K562 (cell line): ENCODE results near the gene SSBP2. TPM values are rescaled to one million over a fixed set of nuclear protein-coding genes. Genes with fewer than 3 reads are reported as not detected.

Experiments
- BMI1 ChIP-seq: fragments of 150-350 bp; IDR thresholded peaks from 2 replicates; pipeline ENCODE4 v1.6.1; 2014; ENCODE audit warnings: low read length
- FOXO4 ChIP-seq: fragments of 450-650 bp; formaldehyde crosslinking; IDR thresholded peaks from 2 replicates; pipeline ENCODE4 v1.4.0; 2020; ENCODE audit warnings: mild to moderate bottlenecking, moderate library complexity
- LCOR ChIP-seq: sonication (generic); formaldehyde crosslinking; IDR thresholded peaks from 2 replicates; pipeline ENCODE4 v1.8.0; 2022; ENCODE audit warnings: mild to moderate bottlenecking, missing genetic modification reagents
- NCOA6 ChIP-seq: fragments of 450-650 bp; IDR thresholded peaks from 2 replicates; pipeline ENCODE4 v1.6.1; 2017; ENCODE audit warnings: mild to moderate bottlenecking
- NR2C2 ChIP-seq, 2 experiments: fragments of 200-800 bp in 1 of 2; sonication (Bioruptor generic) in 1 of 2; sonication (generic) in 1 of 2; formaldehyde crosslinking in 1 of 2; IDR thresholded peaks; 2 replicates each; pipeline versions ENCODE4 v1.6.1 to v1.8.0; 2016 to 2022; ENCODE audit warnings: mild to moderate bottlenecking in 1 of 2, missing compliant biosample characterization in 1 of 2, missing genetic modification characterization in 1 of 2, missing genetic modification reagents in 1 of 2
- POU5F1 ChIP-seq: fragments of 150-350 bp; IDR thresholded peaks from 2 replicates; pipeline ENCODE4 v1.6.1; 2014; ENCODE audit warnings: borderline replicate concordance, low read length, low read depth, mild to moderate bottlenecking; ENCODE audit not compliant: partially characterized antibody
- RAD51 ChIP-seq: fragments of 450-650 bp; IDR thresholded peaks from 2 replicates; pipeline ENCODE4 v1.7.1; 2016; ENCODE audit warnings: low read depth, mild to moderate bottlenecking, borderline replicate concordance
- SAP30 ChIP-seq: fragments of 200-600 bp; sonication (generic); IDR thresholded peaks from 2 replicates; pipeline ENCODE4 v1.6.1; 2012; ENCODE audit warnings: borderline replicate concordance, low read depth, mild to moderate bottlenecking, moderate library complexity, low read length, control low read depth, inconsistent platforms; ENCODE audit not compliant: insufficient read depth, poor library complexity, severe bottlenecking
- SMARCA4 ChIP-seq: fragments of 450-650 bp; IDR thresholded peaks from 2 replicates; pipeline ENCODE4 v1.6.1; 2016
- USF1 ChIP-seq: sonication (generic); formaldehyde crosslinking; IDR thresholded peaks from 2 replicates; pipeline ENCODE4 v1.9.0; 2022; ENCODE audit warnings: mild to moderate bottlenecking, missing genetic modification reagents
- USF2 ChIP-seq: sonication (generic); formaldehyde crosslinking; IDR thresholded peaks from 2 replicates; pipeline ENCODE4 v1.5.0; 2020; ENCODE audit warnings: missing genetic modification reagents
- polyA plus RNA-seq, 8 experiments: library from polyadenylated mRNA; depleted of rRNA in 4 of 8; stranded (reverse) in 5 of 8; unstranded in 3 of 8; fragments of >200 nt; fragmentation: Nextera tagmentation in 2 of 8; fragmentation: Illumina TruSeq in 1 of 8; extraction: Ambion mirVana in 2 of 8; extraction: Trizol in 1 of 8; gene quantifications; 2 replicates each; pipeline versions ENCODE4 v1.2.1 to v1.2.3, GENCODE V29; 2011 to 2014; ENCODE audit warnings: inconsistent platforms in 1 of 8, missing spikeins in 1 of 8
- total RNA-seq, 7 experiments: library from RNA; depleted of rRNA in 6 of 7; stranded (reverse); fragments of >200 nt in 6 of 7; fragmentation: Illumina TruSeq in 2 of 7; extraction: Trizol in 2 of 7; gene quantifications; 2 replicates each; pipeline versions ENCODE4 v1.2.1 to v1.2.3, GENCODE V29; 2011 to 2021; ENCODE audit warnings: low replicate concordance in 1 of 7

The SSBP2 gene
- total and polyA plus RNA-seq, 9 of the 15 experiments (the other 6 are each of a cell fraction or from before 2014, with no cell fraction given): 22.3 to 133 (median 42.1) TPM

GRCh38 chr5:81544351-81545018 lies 206.4 kb downstream of the SSBP2 start (continued):
- TF ChIP-seq FOXO4 (CRISPR knock-in tag) (no peak), NR2C2 (CRISPR knock-in tag; IDR thresholded peaks at IDR 0.05) (no peak), NR2C2 (tag; IDR thresholded peaks at IDR 0.05) (no peak), SAP30 (no peak), POU5F1 (no peak), USF1 (CRISPR knock-in tag) (peak; percentile 67), SMARCA4 (no peak), USF2 (peak; percentile 78), LCOR (CRISPR knock-in tag) (0 out of 2 replicates have a peak, but pooled peaks have one; percentile 22), RAD51 (peak; percentile 75), NCOA6 (no peak), BMI1 (no peak)
